Psoas muscle (tissue), 8 donors: ENCODE results near the gene NR2E1. TPM values are rescaled to one million over a fixed set of nuclear protein-coding genes. Genes with fewer than 3 reads are reported as not detected.

Experiments
- ATAC-seq, 4 donors: fragments of 200-7000 bp; cut with Tn5 transposase; one replicate each; pipeline ENCODE4 v1.9.1; 2020; ENCODE audit warnings: moderate library complexity in 3 of 4, mild to moderate bottlenecking in 2 of 4
- DNase-seq, 2 donors: peaks; one replicate each; pipeline ENCODE4 v3.0.0-alpha.2; 2020
- H3K27ac ChIP-seq: fragments of 200-600 bp; one replicate; pipeline ENCODE4 v1.8.0; 2022
- H3K27me3 ChIP-seq, 3 donors: fragments of 200-600 bp in 1 of 3; one replicate each; pipeline versions ENCODE4 v1.6.1 to v1.8.0; 2013 to 2022; ENCODE audit warnings: low read length in 2 of 3, mild to moderate bottlenecking in 2 of 3, moderate library complexity in 1 of 3; ENCODE audit not compliant: insufficient read depth in 3 of 3
- H3K36me3 ChIP-seq, 2 donors: fragments of 200-600 bp in 1 of 2; one replicate each; pipeline versions ENCODE4 v1.6.1 to v1.8.0; 2013 to 2022; ENCODE audit warnings: low read depth in 1 of 2, mild to moderate bottlenecking in 1 of 2, moderate library complexity in 1 of 2; ENCODE audit not compliant: insufficient read depth in 1 of 2
- H3K4me1 ChIP-seq: fragments of 200-600 bp; one replicate; pipeline ENCODE4 v1.8.0; 2022
- H3K4me3 ChIP-seq: fragments of 200-600 bp; one replicate; pipeline ENCODE4 v1.8.0; 2022; ENCODE audit warnings: mild to moderate bottlenecking
- H3K9me3 ChIP-seq: fragments of 200-600 bp; one replicate; pipeline ENCODE4 v1.8.0; 2022
- CTCF ChIP-seq: fragments of 200-600 bp; IDR thresholded peaks from one replicate; pipeline ENCODE4 v1.8.0; 2022; ENCODE audit warnings: antibody characterized with exemption
- WGBS, 3 donors: extraction: QIAGEN DNeasy Blood & Tissue Kit; methylation state at CpG; one replicate each; pipeline versions ENCODE4 v1.1.6 to v1.1.7; 2013; 5-methylcytosine and 5-hydroxymethylcytosine counted together
- intact Hi-C, 2 donors: fragments of 100-400 bp; cut with DNase I; formaldehyde crosslinking; loops; one replicate each; pipeline versions ENCODE4 v1.11.0 to v1.14.2; 2022
- polyA plus RNA-seq, 3 donors: library from polyadenylated mRNA; stranded (reverse); fragments of 200-250 nt; gene quantifications; one replicate each; pipeline ENCODE4 v1.2.3, GENCODE V29; 2013
- total RNA-seq, 4 donors: library from RNA; stranded (reverse); fragmentation: NEBNext Ultra II Directional in 2 of 4; extraction: Animal tissue kit (Norgen Biotek cat#: 25700) in 2 of 4; gene quantifications; one replicate each; pipeline versions ENCODE4 v1.2.1 to v1.2.4, GENCODE V29; 2021 to 2023
- donor health status: healthy with polysubstance abuse.
- donor health status: DM: no; HTN: no; CAD: no; lungs with moderate emphysema.
- donor health status: Bipolar disorder and iron deficiency.
- donor health status: healthy.
- donor health status: DM: yes; HTN: yes; CAD: no.
- donor health status: DM: no; HTN: no; CAD: no.
- donor health status: DM: no; HTN: no; CAD: no.
- donor health status: DM: yes; HTN: yes; CAD: no.

NR2E1 gene
- total and polyA plus RNA-seq, 7 donors = 0.01 TPM; not detected in 6

GRCh38 chr6:108121612-108122011 lies 44.2 kb upstream of the NR2E1 start:
- intact Hi-C loops = no loop called here

GRCh38 chr6:108123481-108123929 lies 42.3 kb upstream of the NR2E1 start:
- ATAC-seq (no peak), DNase-seq (no peak)
- 14 to 22% (median 21%) methylated on average over 13 of the region's 13 CpGs for WGBS, 3 donors
- intact Hi-C loops = no loop called here
- H3K27ac ChIP-seq = no peak overlapping the region
- H3K9me3 ChIP-seq = no peaks in the 10 kb centered on the region
- no peak overlapping the region for H3K4me3 ChIP-seq
- peaks cover 4 to 67% (median 36%) of the 10 kb centered on the region in 3 donors for H3K27me3 ChIP-seq
- H3K36me3 ChIP-seq = no peaks in the 10 kb centered on the region
- H3K4me1 ChIP-seq = peaks cover 9% of the 10 kb centered on the region
- TF ChIP-seq CTCF = no peak

More at GRCh38 chr6:108121612-108122011, 44.2 kb upstream of the NR2E1 start:
- ATAC-seq = no peak
- peaks cover 4 to 84% (median 50%) of the 10 kb centered on the region in 3 donors for H3K27me3 ChIP-seq
- no peak for TF ChIP-seq CTCF
- no peaks in the 10 kb centered on the region for H3K36me3 ChIP-seq
- 38 to 54% (median 51%) methylated on average over 10 of the region's 10 CpGs for WGBS, 3 donors
- peaks cover 16% of the 10 kb centered on the region for H3K4me1 ChIP-seq
- no peaks in the 10 kb centered on the region for H3K9me3 ChIP-seq
- H3K4me3 ChIP-seq = no peak overlapping the region
- H3K27ac ChIP-seq = no peak overlapping the region
- DNase-seq = no peak

- no peak overlapping the region for H3K27ac ChIP-seq
- H3K4me1 ChIP-seq = peaks cover 5% of the 10 kb centered on the region
- 24 to 28% (median 27%) methylated on average over 7 of the region's 7 CpGs for WGBS, 3 donors
- no peak for ATAC-seq
- H3K4me3 ChIP-seq = no peak overlapping the region
- intact Hi-C loops = no loop called here
- H3K27me3 ChIP-seq = peaks cover 4 to 62% (median 32%) of the 10 kb centered on the region in 3 donors
- DNase-seq = no peak
- H3K36me3 ChIP-seq = no peaks in the 10 kb centered on the region
- H3K9me3 ChIP-seq = no peaks in the 10 kb centered on the region
- TF ChIP-seq CTCF = no peak
These were observed 41.9 kb upstream of the NR2E1 start for GRCh38 chr6:108123946-108124345.

- 91 to 94% (median 91%) methylated on average over 1 of the region's 1 CpG for WGBS, 3 donors
These were observed 38.8 kb upstream of the NR2E1 start for GRCh38 chr6:108127056-108127455.

More at GRCh38 chr6:108127056-108127455, 38.8 kb upstream of the NR2E1 start:
- Histone ChIP-seq H3K9me3 (no peaks in the 10 kb centered on the region), H3K4me1 (no peaks in the 10 kb centered on the region), H3K27me3 (peaks cover 4 to 33% (median 14%) of the 10 kb centered on the region in 3 donors), H3K4me3 (no peak overlapping the region), H3K36me3 (no peaks in the 10 kb centered on the region), H3K27ac (no peak overlapping the region)
- ATAC-seq = no peak
- intact Hi-C loops = no loop called here
- no peak for DNase-seq
- TF ChIP-seq CTCF = no peak
